HG02938 (cell line): ENCODE results near the gene GRAMD2B.
"Not testable (repeated sequence)": the region's sequence is repeated elsewhere in the genome, so short reads cannot be mapped to it uniquely, and the experiment has no call there.

Experiments used
- ATAC-seq: cut with Tn5 transposase; IDR thresholded peaks from one replicate; pipeline ENCODE4 v1.9.1; 2021; ENCODE audit warnings: mild to moderate bottlenecking, moderate library complexity; ENCODE audit not compliant: unreplicated experiment

Gene GRAMD2B

DNA sequence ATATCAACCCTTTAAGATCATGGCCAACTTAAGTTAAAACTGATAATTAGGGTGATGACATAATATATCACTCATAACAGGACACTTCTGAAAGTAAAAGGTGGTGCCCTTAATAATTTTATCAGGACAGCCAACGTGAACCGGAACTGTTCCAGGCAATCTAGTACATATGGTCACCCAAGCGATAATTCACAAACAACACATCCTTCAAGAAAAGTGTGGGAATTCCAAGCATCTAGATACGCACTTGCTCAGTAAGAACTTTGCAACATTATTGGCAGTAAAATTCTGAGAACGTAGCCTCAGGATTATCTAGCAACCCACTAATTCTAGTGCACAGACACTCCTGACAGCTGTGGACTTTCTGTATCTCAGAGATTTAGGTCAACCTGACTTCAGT is 86.1 kb downstream of the GRAMD2B start:
- ATAC-seq: no peak

DNA sequence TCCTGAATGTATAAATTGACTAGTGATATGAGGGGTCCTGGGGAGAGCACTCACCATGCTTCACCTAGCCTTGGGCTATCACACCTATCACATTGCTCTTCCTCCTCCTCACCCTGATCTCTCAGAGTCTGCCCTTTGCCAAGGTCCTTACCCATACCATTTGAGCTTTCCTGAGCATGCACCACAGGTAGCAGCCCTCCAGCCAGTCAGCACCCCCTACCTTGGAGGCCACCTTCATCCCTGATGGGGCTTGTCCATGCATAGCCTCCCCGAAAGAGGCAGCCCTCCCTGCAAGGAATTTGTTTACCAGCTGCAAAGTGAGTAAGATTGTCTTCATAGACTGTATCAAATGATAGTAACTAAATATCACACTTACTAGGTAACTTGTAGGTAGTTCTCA is 88.8 kb downstream of the GRAMD2B start:
- ATAC-seq: no peak

DNA sequence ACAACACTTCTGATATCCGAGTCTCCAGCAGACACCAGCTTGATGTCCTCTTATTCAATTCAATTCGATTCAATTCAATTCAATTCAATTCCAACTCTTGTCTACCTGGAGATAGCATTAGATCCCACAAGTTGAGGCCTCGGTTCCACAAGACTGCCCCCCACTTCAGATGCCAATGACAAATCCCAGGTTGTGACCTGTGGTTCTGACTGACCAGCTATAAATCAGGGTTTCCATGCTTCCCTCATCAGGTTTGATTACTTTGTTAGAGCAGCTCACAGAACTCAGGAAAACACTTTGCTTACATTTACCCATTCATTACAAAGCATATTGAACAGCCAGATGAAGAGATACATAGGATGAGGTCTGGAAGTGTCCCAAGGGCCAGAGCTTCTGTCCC is 89.2 kb downstream of the GRAMD2B start:
- ATAC-seq: no peak

DNA sequence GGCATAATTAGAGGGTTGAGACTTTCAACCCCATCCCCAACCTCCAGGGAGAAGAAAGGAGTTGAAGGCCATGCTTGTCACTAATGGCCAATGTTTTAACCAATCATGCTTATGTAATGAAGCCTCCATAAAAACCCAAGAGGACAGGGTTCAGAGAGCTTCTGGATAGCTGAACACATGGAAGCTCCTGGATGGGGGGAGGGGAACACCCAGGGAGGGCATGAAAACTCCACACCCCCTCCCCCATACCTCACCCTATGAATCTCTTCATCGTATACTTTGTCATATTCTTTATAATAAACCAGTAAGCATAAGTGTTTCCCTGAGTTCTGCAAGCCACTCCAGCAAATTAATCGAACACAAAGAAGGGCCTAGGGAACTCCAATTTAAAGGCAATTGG is 90.1 kb downstream of the GRAMD2B start:
- ATAC-seq: no peak

DNA sequence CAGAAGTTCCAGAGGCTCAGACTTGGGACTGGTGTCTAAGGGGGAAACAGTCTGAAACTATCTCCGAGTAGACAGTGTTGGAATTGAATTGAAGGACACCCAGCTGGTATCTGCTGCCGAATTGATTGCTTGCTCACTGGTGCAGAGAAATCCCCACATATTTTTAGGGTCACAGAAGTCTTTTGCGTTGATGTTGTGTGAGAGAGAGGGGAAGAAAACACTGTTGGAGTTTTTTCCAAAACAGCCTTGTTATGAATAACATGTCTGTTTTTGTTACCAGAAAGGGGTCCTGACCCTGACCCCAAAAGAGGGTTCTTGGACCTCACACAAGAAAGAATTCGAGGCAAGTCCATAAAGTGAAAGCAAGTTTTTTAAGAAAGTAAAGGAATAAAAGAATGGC is 90.5 kb downstream of the GRAMD2B start:
- ATAC-seq: no peak

DNA sequence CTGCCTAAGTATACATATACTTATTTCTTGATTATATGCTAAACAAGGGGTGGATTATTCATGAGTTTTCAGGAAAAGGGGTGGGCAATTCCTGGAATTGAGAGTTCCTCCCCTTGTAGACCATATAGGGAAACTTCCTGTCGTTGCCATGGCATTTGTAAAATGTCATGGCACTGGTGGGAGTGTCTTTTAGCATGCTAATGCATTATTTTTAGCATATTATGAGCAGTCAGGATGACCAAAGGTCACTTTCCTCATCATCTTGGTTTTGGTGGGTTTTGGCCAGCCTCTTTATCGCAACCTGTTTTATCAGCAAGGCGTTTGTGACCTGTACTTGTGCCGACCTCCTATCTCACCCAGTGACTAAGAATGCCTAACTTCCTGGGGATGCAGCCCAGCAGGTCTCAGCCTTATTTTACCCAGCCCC is 90.9 kb downstream of the GRAMD2B start:
- ATAC-seq: no peak

DNA sequence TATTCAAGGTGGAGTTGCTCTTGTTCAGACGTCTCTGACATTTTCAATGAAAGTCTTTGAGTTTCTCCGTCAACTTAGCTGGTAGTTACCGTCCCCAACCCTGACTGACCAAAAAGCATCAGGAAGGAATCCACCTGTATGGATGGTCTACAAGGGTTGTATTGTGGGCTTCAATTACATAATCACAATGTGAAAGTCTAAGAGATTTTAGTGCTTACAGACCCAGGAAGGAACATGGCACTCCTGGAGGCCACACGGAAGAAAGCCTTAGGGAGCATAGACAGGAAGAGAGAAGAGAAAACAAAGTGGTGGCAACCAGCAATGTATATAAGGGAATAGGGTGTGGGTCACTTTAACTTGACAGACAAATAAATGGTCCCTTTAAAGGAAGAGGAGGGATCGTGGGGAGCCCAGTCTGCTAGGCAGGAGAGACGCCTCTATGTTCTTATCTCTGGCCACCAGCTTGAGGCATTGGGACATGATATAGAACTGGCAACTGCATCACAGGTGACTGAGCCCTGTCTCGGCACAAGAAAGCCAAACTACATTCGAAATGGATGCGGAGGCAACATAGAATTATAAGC is 91.4 kb downstream of the GRAMD2B start:
- no peak for ATAC-seq

DNA sequence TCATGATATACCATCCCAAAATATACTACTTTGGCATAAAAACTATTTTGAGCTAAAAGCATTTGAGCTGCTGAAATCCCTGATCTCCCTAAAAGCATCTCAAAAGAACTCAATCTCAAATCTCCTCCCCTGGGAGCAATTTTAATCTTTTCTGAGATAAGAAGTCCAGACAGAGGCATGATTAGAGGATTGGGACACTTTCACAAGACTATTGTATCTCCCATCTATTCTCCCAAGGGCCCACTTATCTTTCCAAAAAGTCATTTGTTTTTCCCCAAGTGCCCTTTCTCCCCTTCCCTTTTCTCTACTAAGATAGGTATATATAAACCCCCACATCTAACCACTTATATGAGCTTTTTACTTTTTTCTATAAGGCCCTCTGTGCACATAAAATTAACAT is 92.1 kb downstream of the GRAMD2B start:
- no peak for ATAC-seq

DNA sequence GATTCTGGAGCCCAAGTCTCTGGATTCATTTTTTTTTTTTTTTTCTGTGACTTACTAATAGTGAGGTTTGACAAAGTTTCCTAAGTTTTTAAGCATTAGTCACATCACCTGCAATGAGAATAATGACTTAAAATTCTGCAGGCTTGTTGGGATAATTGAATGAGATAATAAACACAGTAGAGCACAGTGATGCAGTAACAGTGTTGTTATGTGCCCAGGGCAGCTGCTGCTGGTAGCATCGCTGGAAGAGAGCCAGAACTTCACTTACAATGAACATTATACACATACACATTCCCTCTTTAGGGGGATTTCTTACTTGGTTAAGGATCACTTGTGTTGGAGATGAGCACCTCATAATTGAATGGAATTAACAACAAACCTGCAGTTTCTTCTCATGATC is 92.9 kb downstream of the GRAMD2B start:
- no peak for ATAC-seq

DNA sequence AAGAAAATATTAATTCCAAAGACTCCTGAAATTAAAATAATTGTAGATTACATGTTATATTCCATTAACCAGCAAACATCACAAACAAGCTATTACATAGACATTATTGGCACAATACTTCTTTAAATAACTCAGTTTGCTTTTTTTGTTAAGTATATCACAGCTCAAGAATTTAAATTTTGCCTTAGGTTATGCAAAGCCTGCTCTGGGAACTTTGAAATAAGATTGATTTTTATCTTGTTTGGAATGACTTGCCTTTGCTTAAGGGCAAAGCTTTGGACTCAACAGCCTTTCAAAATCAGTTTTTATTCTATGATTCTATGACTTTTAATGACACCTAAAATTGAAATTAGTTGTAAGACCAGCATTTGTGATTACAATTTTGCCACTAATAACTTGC is 93.6 kb downstream of the GRAMD2B start:
- ATAC-seq: no peak

DNA sequence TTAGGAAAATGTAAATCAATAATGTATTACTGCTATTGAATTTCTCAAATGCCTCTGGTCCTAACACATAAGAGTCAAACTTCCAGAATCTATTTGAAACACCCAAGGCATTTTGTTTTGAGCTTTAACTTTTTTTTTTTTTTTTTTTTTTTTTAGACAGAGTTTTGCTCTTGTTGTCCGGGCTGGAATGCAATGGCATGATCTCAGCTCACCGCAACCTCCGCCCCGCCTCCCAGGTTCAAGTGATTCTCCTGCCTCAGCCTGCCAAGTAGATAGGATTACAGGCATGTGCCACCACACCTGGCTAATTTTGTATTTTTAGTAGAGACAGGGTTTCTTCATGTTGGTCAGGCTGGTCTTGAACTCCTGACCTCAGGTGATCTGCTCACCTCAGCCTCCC is 96.0 kb downstream of the GRAMD2B start:
- ATAC-seq: not testable (repeated sequence)

DNA sequence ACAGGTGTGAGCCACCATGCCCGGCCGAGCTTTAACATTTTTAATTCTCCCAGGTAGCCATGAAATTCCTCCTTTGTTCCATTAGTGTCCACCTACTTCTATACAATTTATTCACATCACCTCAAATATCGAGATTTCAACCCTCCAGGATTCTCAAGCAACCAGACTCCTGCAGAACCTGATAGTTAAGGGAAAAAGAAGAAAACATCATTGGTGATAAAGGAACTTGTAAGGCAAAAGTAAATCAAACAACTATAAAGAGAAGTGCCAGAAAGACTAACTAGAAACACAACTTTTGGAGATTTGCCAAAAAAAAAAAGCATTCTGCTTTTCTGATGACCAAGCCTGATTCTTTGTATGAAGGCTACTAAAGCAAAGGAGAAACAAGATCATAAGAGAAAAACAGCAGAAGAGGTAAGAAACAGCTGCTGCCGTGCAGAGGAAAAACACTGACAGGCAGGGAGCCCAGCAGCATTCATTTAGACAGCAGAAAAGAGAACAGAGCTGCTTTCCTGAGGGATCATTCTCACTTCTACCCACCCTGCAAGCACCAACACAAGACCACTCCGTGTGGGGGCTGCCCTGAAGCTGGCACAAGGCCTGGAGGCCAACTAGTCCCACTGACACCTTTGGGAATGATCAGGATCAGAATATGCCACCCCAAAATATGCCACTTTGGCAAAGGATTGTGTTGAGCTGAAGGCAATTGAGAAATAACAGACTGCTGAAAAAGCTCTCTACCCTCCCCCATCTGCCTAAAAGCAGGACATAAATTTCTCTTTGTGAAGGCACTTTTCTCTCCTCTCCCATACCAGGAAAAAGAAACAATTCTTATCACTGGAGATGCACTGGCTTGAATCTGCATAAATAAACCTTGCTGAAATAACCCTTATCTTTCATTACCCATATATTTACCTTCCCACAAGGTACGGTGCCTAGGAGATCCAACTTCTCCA is 96.7 kb downstream of the GRAMD2B start:
- no peak for ATAC-seq

DNA sequence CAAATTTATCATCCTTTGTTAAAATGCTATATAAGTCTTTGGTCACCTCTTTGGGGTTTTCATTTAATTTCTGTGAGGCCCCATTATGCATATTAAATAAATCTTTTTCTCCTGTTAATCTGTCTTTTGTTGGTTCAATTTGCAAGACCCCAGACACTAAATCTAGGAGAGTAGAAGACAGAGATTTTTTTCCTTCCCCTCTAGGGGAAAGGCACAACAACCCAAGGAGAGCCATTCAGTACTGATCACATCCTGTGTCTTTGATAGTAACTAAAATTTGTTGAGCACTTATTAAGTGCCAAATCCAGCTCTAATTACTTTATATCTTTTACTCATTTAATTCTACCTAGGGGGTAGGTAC is 97.4 kb downstream of the GRAMD2B start:
- no peak for ATAC-seq

DNA sequence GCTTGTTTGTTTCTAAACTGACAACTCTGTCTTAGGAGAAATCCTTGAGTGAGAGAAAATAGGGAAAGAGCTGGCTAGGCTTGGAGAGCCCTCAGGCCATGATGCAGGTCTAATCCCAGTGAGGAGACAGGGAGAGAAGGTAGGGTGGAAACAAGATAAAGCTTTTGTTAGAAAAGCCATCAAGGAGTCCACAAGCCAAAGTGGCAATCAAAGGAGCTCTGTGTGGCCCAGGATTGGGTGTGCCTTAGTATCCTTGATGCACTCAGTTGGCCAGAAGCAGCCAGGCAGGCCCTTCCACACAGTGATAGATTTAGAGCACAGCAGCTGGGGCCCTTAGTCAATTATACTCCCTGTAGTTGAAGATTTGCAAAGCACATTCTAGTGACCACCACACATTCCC is 97.9 kb downstream of the GRAMD2B start:
- ATAC-seq: no peak

DNA sequence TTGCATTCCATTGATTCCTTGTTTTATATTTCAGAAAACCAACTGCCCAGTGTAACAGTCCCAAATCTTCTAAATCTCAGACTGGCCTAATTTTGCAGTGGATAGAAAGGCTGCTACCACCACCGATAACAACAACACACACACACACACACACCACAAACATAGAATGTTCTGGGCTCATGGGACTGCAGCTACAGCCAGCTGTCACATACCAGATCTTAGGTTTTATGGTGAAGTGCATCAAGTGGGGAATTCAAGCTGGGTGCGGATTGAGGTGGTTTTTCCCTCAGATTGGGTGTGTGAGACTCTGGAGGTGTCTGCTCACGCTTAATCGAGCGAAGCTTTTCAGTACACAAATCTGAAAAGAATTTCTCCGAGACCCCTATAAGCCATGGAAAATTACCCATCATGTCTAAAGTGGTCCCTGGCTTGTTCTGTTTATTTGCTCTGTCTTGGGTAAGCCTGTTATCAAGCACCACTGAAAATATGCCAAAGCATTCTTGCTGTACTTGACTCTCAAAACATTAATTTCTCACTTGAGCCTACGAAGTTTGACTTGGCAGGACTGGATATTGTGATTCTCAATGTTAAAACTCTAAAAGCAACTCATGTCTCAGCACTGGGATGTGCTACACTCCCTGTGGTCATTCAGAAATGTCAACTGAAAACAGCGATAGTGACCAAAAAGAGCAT is 100.8 kb downstream of the GRAMD2B start:
- ATAC-seq: no peak

DNA sequence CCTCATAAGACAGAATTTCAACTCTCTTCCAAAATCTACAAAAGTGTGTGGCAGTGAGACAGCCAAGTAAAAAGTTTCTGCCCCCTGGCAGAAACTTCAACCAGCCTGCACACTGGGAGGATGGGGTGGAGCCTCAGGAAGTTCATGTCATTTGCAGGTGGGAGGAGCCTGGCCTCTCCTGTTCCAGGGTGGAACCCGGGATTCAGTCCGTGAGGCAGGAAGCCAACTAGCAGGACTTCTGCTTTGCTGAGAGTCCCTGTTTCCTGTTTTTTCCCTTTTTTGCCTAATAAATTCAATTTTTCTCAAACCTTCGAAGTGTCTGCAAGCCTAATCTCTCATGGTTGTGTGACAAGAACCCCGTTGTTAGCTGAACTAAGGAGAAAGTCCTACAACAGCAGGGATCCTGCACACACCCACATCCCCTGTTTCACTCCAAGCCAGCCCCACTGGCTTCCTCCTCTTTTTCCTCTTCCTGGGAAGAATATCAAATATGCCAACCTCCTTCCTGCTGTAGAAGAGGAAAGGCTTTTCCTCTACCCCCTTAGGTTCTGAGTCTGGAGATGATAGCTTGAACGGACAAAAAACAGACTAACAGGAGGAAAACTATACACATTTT is 102.5 kb downstream of the GRAMD2B start:
- ATAC-seq: no peak

DNA sequence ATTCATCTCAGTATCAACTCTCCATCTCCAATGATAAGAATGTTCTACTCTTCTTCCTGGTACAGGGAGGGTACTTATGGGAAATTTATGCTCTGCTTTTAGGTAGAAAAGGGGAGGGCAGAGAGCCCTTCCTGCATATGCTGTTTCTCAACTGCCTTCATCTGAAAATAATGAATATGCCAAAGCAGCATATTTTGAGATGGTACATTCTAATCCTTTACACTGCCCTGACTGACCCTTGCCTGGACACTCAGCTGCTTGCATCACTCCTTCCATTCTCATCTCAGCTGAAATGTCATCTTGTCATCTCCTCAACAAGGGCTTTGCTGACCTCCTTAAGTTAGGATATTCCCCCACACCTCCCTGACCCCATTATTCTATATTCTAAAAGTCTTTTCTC is 103.3 kb downstream of the GRAMD2B start:
- no peak for ATAC-seq

DNA sequence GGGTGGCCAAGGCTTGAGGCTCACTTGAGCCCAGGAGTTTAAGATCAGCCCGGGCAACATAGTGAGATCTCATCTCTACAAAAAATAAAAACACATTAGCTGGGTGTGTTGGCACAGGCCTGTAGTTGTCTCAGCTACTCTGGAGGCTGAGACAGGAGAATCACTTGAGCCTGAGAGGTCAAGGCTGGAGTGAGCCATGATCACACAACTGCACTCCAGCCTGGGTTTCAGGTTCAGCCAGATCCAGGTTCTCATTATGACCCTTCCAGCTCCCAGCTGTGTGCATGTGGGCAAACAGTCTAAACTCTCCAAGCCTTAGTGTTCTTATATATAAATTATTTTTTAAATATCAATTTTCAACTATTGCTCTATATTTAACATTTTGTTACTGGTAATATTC is 103.9 kb downstream of the GRAMD2B start:
- no peak for ATAC-seq

DNA sequence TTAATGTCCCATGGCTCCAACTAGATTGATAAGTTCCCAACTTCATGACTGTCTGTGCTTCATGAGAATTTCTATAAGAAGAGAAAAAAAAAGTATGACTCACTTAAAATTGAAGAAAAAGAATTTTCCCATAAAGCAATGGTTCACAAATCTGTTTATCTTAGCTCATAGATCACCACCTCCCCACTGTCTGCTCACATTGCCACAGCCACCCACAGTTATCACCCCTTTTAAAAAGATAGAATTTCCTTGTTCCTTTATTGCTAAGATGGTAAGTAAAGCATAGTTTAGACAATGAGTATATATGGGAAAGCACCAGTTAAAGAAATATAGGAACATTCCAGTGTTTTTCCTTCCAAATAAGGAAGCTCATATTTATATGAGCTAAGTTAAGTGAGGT is 104.7 kb downstream of the GRAMD2B start:
- no peak for ATAC-seq

DNA sequence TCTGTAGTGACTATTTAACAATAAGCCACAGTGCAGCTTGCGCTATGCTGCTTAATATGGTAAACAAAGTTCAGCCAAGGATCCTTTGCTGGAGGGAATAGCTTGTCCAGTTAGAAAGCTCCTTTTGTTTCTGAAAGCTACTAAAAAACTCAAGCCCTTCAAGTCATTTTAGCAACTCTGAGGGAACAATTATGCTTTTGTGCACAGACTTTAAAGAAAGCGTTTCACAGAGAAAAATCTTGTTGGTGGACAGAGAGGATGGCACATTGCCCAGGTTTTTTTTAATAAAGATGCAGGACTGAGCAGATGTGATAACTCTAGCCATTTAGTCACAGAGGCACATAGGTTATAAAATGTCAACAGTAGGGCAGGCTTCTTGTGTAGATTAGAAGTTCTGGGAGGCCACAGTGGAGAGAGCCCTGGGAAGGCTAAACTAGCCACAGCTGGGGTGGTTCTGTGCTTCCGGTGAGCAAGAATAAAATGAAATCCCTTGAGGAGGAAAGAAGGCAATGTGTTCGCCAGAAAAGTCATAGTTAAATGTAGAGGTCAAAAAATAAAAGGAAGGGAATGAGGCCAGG is 108.4 kb downstream of the GRAMD2B start:
- ATAC-seq: no peak

DNA sequence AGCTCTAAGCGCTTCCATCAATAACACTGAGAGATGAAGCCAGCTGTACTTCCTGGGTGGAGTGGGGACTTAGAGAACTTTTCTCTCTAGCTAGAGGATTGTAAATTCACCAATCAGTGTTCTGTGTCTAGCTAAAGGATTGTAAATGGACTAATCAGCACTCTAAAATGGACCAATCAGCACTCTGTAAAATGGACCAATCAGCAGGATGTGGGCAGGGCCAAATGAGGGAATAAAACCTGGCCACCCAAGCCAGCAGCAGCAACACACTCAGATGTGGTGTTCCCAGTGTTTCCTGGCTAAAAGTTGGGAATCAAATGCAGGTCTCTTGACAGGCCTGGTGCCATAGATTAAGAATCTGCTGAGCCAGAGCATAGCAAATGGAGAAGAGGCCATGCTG is 111.3 kb downstream of the GRAMD2B start:
- ATAC-seq: no peak
